HG03469 (cell line): ENCODE measurements around the gene RPH3AL.
"Not testable (repeated sequence)": the region's sequence is repeated elsewhere in the genome, so short reads cannot be mapped to it uniquely, and the experiment has no call there.

ENCODE experiments used
- ATAC-seq: cut with Tn5 transposase; IDR thresholded peaks from one replicate; pipeline ENCODE4 v1.9.1; 2021; ENCODE audit warnings: mild to moderate bottlenecking, moderate library complexity, moderate number of reproducible peaks; ENCODE audit not compliant: unreplicated experiment

Gene RPH3AL

GRCh38 chr17:206484-206883 is 146.1 kb downstream of the RPH3AL start:
- ATAC-seq = not testable (repeated sequence)

GRCh38 chr17:205817-206216 is 146.8 kb downstream of the RPH3AL start:
- ATAC-seq = no peak

DNA sequence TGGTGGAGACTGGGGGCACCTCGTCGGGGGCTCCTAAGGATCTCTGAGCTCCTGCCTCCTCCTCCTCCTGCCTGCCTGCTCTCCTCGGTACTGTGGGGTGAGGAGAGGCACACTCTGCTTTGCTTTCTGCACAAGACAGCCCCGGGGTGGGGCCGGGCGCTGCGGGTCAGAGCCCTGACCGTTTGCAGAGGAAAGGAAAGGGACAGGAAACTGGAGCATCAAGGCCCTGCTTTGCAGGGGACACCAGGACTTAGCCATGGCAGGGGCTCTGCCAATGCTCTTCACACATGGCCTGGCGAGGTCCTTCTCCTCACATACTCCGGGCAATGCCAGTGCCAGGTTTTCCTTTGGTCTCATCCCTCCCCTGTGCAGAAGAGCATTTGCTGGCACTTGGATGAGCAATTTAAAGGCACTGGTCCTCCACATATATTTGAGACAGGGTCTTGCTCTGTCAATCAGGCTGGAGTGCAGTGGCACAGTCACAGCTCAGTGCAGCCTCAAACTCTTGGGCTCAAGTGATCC is 147.4 kb downstream of the RPH3AL start:
- no peak for ATAC-seq

- no peak for ATAC-seq
These were observed 148.0 kb downstream of the RPH3AL start for GRCh38 chr17:204427-205147.

GRCh38 chr17:202501-202951 is 150.1 kb downstream of the RPH3AL start:
- no peak for ATAC-seq

DNA sequence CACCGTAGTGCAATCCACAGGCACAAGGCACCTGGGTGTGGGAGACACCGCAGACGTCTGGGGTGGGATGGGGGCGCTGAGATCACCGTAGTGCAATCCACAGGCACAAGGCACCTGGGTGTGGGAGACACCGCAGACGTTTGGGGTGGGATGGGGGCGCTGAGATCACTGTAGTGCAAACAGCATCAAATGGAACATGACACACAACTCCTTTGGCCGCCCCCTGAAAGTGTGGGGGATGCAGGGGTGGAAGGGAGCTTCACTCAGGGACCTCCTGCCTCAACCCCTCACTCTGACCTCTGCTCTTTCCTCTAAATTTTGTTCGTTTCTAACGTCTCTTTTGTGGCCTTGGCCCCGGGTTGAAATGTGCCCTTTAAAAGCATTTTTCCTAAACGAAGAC is 150.9 kb downstream of the RPH3AL start:
- ATAC-seq = not testable (repeated sequence)

GRCh38 chr17:201257-201656 is 151.3 kb downstream of the RPH3AL start:
- ATAC-seq = not testable (repeated sequence)

GRCh38 chr17:200586-200985 is 152.0 kb downstream of the RPH3AL start:
- no peak for ATAC-seq

DNA sequence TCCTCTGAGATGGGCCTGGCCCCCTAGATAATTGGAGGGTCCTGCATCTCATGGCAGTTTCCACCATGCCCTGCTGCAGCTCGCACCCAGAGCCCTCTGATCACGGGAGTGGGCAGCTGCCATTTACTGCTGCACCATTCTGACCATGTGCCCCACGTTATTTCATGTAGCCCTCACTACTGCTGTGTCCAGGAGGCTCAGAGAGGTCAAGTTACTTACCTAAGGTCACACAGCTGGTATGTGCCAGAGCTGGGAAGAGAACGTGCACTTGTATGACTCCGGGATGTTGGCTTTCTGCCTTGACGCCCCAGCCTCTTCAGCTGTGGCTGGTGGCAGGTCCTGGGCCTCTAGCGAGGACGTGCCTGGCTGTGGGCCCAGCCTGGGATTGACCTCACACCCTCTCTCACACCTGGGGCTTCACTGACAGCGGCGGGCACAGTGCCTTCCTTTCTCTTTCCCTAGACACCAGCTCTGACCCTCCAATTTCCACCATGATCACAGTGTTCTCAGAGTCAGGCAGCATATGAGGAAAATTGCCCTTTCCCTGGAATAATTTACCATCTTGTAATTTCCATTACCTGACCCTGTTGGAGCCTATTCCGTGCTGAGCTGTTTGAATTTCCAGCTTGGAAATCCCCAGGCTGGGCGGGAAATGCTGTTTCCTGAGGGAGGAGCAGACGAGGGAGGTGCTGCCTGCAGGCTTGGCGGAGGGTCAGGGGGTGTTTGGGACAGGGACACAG is 152.6 kb downstream of the RPH3AL start:
- ATAC-seq = no peak

- no peak for ATAC-seq
These were observed 153.4 kb downstream of the RPH3AL start for GRCh38 chr17:199191-199604.

DNA sequence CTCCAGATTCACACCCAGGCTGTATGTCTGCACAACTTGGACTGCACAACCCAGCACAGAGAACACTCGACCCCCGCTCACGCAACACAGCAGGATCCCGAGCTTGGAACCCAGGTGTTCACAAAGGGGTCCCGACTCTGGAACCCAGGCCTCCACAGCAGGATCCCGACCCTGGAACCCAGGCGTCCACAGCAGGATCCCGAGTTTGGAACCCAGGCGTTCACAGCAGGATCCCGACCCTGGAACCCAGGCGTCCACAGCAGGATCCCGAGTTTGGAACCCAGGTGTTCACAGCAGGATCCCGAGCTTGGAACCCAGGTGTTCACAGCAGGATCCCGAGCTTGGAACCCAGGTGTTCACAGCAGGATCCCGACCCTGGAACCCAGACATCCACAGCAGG is 154.4 kb downstream of the RPH3AL start:
- ATAC-seq = not testable (repeated sequence)

- no peak for ATAC-seq
These were observed 155.3 kb downstream of the RPH3AL start for GRCh38 chr17:197352-197751.

GRCh38 chr17:194828-195602 is 157.6 kb downstream of the RPH3AL start:
- ATAC-seq = no peak

GRCh38 chr17:193841-194806 is 158.5 kb downstream of the RPH3AL start:
- no peak for ATAC-seq

GRCh38 chr17:193426-193810 is 159.2 kb downstream of the RPH3AL start:
- ATAC-seq = no peak

DNA sequence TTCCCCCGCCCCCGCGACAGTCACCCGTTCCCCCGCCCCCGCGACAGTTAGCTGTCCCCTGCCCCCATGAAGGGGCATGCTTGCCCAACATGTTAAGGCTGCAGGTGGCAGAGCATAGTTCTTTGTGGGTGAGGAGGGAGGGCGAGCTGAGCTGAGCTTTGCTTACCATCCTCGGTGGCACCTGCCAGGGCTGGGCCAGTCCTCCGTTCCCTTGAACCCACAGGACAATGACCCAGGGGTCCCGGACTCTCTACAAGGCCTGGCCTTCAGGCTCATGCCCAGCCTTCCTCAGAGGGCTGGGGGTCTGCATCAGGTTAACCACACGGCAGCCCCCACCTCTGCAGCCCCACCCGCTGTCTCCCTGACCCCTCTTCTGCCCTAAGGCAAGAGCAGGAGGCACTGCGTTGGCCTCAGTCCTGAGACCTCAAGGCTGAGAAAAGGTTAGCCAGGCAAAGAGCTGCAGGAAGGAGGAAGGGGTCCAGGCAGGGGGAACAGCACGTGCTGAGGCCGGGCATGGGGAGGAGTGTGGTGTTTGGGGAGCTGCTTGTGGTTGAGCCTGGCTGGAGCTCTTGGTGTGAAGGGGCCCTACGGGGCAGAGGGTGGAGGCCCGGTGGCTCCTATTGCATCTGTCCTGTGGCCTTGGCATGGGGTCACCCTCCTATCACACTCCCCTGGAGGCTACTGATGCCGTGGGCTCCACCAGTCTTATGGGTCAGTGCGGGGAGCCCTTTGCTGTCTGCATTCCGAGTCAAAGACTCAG is 159.8 kb downstream of the RPH3AL start:
- no peak for ATAC-seq

GRCh38 chr17:189444-189843 is 163.2 kb downstream of the RPH3AL start:
- no peak for ATAC-seq

GRCh38 chr17:187130-187529 is 165.5 kb downstream of the RPH3AL start:
- no peak for ATAC-seq

DNA sequence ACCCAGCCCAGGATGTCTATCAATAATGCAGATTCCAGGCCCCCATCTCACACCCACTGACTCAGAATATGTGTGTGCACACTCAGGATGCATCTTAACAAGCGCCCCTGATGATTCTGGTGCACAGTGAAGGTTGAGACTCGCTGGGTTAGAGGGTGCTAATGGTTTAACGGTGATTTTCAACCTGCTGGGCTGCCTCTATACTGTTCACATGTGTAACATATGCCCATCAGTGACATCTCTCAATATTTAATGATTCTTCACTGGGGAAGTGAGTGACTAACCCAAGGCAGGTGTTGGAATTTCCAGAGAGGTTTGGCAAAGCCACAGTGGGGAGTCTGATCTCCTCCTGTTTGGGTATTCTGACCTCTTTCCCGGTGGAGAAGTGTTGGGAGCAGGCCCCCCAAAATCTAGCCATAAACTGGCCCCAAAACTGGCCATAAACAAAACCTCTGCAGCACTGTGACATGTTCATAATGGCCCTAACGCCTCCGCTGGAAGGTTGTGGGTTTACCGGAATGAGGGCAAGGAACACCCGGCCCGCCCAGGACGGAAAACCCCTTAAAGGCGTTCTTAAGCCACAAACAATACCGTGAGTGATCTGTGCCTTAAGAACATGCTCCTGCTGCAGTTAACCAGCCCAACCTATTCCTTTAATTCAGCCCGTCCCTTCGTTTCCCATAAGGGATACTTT is 167.0 kb downstream of the RPH3AL start:
- ATAC-seq = no peak
